GM19351 (cell line): ENCODE results near the gene SCPEP1.
A peak's percentile ranks its signal among the peaks of the same experiment; 100 is the strongest.

Source experiments
- ATAC-seq: cut with Tn5 transposase; IDR thresholded peaks from one replicate; pipeline ENCODE4 v1.9.1; 2021; ENCODE audit warnings: mild to moderate bottlenecking, moderate library complexity; ENCODE audit not compliant: unreplicated experiment

The SCPEP1 gene

GRCh38 chr17:57034807-57035754 lies 57.1 kb downstream of the SCPEP1 start:
- ATAC-seq: no peak

DNA sequence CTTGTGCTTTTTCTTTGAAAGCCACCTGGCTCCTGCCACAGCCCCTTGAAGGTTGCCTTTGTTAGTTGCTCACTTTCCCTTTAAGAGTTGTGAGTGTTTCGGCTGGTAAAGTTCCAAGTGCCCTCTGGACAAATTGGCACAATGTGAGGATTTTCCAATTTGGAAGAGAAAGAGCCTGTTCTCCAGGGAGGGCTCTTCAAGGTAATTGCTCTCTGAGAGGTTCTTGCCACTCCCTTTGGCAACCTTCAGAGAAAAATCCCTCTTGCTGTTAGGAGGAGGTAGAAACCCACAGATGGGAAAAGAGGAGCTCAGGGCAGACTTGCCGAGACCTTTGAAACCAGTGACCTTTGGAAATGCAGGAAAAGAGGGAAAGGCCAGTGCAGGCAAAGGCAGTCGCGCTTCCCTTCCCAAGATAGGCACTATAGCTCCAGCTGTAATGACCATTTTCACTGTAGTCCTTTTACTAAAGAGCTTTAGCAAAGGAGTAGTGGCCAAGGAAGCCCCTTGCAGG lies 58.1 kb downstream of the SCPEP1 start:
- no peak for ATAC-seq

- no peak for ATAC-seq
Observed at GRCh38 chr17:57037411-57037810, 59.5 kb downstream of the SCPEP1 start.

DNA sequence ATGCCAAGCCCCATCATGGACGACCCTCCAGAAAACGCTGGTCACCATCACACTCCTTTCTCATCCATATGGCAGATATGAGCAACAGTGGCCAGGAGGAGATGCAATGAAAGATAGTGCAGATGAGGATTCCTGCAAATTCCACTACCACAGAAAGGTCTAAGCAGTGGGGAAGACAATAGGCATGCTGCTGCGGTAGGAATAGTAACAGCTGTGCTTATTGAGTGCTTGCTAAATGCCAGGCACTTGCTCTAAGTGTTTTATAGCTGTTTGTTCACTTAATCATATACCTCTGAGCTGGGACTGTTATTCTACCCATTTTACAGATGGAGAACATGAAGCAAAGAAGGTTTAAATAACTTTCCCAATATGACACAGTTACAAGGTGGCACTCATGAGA lies 60.6 kb downstream of the SCPEP1 start:
- ATAC-seq: no peak

- no peak for ATAC-seq
Observed at GRCh38 chr17:57040571-57040970, 62.6 kb downstream of the SCPEP1 start.

DNA sequence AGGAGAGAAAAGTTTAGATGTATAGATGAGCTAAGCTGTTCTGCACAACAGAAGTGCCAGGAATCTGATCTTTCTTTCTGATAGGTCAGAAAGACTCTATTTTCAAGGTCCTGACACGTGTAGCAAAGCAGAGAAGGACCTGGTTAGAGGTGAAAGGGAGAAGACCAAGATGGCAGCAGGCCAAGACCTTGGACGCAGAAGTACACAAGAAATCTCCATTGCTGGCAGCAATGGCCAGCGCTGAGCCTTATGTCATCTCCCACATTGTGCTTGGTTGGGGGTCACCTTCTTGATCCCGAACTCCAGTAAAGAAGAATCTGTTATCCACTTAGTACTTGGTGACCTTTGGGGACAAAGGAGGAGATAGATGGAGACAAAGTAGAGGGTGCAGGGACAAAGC lies 65.3 kb downstream of the SCPEP1 start:
- ATAC-seq: no peak

DNA sequence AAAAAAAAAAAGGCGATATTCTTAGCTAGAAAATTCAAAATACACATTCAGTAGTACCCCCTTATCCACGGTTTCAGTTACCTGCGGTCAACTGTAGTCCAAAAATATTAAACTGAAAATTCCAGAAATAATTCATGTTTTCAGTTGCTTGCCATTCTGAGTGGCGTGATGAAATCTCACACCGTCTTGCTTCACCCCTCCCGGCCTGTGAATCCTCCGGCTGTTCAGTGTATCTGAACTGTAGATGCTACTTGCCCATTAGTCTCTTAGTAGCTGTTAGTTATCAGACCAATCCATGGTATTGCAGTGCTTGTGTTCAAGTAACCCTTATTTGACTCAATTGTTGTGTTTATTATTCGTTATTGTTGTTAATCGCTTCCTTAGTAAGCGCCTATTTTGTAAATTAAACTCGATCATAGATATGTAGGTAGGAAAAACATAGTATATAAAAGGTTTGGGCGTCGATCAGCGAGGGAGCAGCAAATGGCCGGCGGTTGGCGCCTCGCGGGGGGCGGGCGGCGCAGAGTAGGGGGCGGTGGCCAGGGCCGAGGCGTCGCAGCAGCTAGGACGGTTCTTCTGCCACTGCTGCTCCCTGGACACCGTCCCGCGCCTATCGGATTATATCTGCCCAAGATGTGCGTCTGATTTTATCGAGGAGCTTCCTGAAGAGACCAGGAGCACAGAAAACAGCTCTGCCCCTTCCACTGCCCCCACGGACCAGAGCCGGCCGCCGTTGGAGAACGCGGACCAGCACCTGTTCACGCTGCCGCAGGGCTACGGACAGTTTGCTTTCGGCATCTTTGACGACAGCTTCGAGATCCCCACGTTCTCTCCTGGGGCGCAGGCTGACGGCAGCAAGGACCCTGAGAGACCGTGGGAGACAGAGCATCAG lies 67.3 kb downstream of the SCPEP1 start:
- no peak for ATAC-seq

- ATAC-seq: peak; percentile 63
Observed at GRCh38 chr17:57045868-57046704, 68.2 kb downstream of the SCPEP1 start.

DNA sequence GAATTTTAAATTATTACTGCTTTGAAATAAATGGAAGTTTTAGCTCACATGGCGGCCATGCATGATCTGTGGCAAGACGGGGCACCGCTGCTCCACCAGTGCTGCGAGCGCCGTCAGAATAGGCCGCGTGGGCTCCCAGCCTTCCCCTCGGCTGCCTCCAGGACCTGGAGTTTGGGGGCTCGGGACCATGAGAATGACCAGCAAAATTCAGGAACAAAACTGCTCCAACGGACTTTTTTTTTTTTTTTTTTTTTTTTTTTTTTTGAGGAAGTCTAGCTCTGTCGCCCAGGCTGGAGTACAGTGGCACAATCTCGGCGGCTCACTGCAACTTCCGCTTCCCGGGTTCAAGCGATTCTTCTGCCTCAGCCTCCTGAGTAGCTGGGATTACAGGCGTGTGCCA lies 68.8 kb downstream of the SCPEP1 start:
- ATAC-seq: no peak

DNA sequence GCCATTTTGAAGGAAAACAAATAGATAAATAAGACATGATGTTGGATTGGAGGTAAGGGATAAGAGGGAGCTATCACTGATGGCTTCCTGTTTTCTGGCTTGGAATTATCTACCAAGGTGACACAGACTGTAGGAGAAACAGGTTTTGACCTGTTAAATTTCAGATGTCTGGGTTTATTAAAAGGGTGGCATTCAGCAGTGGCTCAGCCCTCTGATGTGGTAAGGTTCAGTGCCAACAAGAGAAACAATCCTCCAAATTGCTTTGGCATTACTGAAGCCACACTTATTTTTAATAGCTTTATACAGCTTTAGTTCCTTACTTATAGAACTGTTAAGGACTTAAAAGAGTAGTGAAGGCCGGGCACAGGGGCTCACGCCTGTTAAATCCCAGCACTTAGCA lies 70.2 kb downstream of the SCPEP1 start:
- ATAC-seq: no peak

DNA sequence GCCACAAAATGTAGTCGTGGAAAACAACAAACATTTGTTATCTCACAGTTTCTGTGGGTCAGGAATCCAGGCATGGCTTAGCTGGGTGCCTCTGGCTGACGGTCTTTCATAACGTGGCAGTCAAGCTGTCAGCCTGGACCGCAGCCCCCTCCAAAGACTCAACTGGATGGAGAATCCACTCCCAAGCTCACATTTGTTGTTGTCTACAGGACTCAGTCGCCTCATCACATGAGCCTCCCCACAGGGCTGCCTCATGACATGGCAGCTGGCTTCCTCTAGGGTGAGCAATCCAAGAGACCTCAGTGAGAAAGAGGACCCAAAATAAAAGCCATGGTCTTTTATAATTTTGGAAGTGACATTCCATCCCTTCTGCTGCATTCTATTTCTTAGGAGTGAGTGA lies 72.4 kb downstream of the SCPEP1 start:
- ATAC-seq: no peak

GRCh38 chr17:57051886-57052361 lies 74.0 kb downstream of the SCPEP1 start:
- no peak for ATAC-seq
